ENCODE data around the gene MAML2. TPM values are rescaled to one million over a fixed set of nuclear protein-coding genes. Genes with fewer than 3 reads are reported as not detected.

Gene MAML2
- total RNA-seq, 4 donors from 2014 or later, result 17.6 to 31.6 (median 25.8) TPM

DNA sequence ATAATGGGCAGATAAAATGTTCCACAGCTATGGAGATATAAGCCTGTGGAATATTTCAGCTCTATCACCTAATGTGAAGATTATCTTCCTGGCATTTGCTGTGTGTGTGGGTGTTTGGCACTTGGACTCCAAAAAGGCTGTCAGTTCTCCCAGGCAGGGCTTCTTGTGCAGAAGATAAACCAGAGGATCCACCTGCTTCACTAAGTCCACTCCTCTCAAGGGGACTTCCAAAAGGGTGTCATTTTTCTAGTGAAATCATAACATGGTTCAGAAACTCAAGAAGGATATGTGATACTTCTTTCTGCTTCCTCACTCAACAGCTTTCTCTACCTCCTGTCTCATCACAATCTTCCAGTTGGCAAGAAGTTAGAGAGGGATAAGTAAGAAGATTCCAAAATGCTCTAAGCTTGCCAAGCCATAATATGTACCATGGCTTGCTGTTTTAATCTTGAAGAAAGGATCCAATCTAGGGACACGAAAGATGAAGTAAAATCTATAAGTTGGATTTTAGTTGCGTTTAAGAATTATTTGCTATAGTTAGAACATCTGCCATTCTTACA lies 212.9 kb downstream of the MAML2 start:
- TF ChIP-seq, protein P1, sequence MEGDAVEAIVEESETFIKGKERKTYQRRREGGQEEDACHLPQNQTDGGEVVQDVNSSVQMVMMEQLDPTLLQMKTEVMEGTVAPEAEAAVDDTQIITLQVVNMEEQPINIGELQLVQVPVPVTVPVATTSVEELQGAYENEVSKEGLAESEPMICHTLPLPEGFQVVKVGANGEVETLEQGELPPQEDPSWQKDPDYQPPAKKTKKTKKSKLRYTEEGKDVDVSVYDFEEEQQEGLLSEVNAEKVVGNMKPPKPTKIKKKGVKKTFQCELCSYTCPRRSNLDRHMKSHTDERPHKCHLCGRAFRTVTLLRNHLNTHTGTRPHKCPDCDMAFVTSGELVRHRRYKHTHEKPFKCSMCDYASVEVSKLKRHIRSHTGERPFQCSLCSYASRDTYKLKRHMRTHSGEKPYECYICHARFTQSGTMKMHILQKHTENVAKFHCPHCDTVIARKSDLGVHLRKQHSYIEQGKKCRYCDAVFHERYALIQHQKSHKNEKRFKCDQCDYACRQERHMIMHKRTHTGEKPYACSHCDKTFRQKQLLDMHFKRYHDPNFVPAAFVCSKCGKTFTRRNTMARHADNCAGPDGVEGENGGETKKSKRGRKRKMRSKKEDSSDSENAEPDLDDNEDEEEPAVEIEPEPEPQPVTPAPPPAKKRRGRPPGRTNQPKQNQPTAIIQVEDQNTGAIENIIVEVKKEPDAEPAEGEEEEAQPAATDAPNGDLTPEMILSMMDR (IDR thresholded peaks at IDR 0.05), result no peak
- no peak for TF ChIP-seq POLR2A (IDR thresholded peaks at IDR 0.05)
- no peak overlapping the region for H3K4me3 ChIP-seq (ENCODE audit: low read depth, poor library complexity, severe bottlenecking)
- intact Hi-C loops (cut with DNase I; ENCODE audit: low total_unique reads), result no loop called here
- 70 to 77% methylated on average over 2 of the region's 2 CpGs for WGBS, 2 donors
- no peak for DNase-seq (ENCODE audit: low spot score in 2 of 2)

DNA sequence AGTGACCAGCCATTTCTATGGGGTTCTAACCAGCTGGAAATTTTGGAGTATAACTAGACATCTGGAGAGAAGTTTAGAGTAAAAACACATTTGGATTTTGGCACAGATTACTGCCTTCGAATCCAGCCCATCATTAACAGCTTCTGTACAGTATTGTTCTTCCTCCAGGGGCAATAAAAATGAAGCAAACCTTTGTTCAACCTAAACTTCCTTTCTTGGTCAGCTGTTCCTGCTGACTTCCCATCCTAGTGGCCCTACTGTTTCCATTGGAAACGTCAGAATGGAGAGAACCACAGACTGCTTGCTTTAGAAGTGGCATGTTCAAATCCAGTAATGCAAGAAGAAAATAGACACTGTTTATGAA lies 215.4 kb downstream of the MAML2 start:
- DNase-seq (ENCODE audit: low spot score in 2 of 2), result no peak
- intact Hi-C loops (cut with DNase I; ENCODE audit: low total_unique reads), result no loop called here
- H3K4me3 ChIP-seq (ENCODE audit: low read depth, poor library complexity, severe bottlenecking), result no peak overlapping the region
- 19 to 22% methylated on average over 2 of the region's 2 CpGs for WGBS, 2 donors
- TF ChIP-seq, protein P1 (IDR thresholded peaks at IDR 0.05), result no peak
- TF ChIP-seq POLR2A (IDR thresholded peaks at IDR 0.05), result no peak

DNA sequence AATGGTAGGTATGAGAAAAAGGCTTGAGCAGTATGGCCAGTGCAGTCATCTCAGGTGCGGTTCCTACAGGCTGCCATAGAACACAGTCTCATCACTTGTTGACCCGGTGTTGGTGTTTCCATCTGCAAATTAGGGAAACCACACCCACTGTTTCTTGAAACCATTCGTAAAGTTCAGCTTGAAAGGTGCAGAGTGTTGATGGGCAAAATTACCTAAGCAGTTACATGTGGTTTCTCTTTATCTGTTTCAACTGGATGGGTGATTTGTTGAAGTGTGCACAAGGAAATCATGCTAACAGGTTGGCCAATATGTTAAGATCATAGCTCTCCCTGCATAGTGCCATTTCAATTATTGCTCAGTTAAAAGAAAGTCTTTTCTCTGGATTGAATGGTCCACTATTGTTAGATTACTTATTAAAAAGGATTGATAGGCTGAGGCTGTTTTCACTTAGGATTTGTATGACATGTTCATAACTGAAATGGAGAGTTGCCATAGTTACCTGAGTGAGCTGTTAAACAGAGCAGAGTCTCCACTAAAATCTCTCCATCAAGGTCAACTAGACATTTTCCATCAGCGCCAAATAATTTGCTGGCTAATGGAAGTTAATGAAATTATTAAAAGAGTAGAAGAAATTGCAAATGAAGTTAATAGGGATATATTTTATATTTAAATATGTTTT lies 215.9 kb downstream of the MAML2 start:
- WGBS, 2 donors, result 64 to 78% methylated on average over 4 of the region's 4 CpGs
- intact Hi-C loops (cut with DNase I; ENCODE audit: low total_unique reads), result no loop called here
- H3K4me3 ChIP-seq (ENCODE audit: low read depth, poor library complexity, severe bottlenecking), result no peak overlapping the region
- TF ChIP-seq, protein P1 (IDR thresholded peaks at IDR 0.05), result no peak
- TF ChIP-seq POLR2A (IDR thresholded peaks at IDR 0.05), result no peak
- no peak for DNase-seq (ENCODE audit: low spot score in 2 of 2)

DNA sequence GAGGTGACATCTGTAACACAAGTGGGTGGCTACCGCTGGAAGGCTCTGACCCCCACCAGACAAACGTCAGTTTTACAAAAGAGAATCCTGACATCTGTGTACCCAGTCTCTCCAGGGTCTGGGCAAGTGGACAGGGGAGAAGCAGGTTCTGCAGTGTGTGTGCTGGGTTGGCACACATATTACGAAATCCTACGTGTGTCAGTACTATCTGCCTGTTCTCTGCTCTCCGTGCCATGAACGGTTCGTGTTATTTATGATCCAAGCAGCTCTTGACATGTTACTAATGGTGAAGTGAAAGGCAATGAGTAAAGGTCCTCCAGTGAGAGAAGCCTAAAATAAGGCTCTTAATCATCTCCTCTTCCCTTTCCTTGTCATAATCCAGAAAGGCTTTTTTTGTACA lies 217.6 kb downstream of the MAML2 start:
- H3K4me3 ChIP-seq (ENCODE audit: low read depth, poor library complexity, severe bottlenecking), result no peak overlapping the region
- 58 to 61% methylated on average over 7 of the region's 7 CpGs for WGBS, 2 donors
- DNase-seq (ENCODE audit: low spot score in 2 of 2), result no peak
- TF ChIP-seq POLR2A (IDR thresholded peaks at IDR 0.05), result no peak
- TF ChIP-seq, protein P1 (IDR thresholded peaks at IDR 0.05), result no peak
- intact Hi-C loops (cut with DNase I; ENCODE audit: low total_unique reads), result no loop called here

DNA sequence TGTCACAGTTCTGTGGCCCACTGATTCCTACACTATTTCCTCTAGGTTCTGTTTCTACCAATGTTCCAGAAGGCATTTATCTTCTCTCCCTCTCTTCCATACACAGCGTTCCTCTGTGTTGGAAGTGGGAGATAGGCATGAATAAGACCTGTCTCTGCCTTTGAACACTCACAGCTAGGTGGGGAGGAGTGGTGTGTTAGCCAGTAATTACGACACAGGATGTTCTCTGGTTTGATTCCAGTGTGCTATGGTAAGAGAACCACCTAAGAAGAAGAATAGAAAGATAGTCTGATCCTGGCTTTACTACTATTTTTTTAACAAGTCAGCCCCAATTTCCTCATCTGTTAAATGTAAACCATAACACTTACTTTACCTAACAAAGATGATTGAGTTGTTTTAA lies 218.8 kb downstream of the MAML2 start:
- intact Hi-C loops (cut with DNase I; ENCODE audit: low total_unique reads), result no loop called here
- TF ChIP-seq, protein P1 (IDR thresholded peaks at IDR 0.05), result no peak
- TF ChIP-seq POLR2A (IDR thresholded peaks at IDR 0.05), result no peak
- DNase-seq (ENCODE audit: low spot score in 2 of 2), result no peak
- no peak overlapping the region for H3K4me3 ChIP-seq (ENCODE audit: low read depth, poor library complexity, severe bottlenecking)
- 63 to 75% methylated on average over 2 of the region's 2 CpGs for WGBS, 2 donors

DNA sequence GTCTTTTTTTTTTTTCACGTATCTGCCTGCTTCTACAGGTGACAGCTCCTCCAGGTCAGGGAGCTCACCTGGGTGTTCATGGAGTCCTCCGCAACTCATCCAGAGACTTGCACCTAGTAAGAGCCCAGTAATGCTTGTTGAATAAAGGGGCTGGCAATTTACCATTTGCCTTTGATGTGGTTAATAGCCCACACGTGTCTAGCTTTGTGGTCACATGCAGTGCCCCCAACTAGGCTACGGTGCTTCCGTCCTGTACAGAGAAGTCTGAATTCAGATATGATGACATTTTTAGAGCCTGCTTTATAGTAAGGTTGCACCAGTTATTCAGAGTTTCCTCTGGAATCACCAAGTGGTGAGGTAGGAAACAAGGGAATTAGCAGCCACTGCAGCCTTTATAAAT lies 219.7 kb downstream of the MAML2 start:
- intact Hi-C loops (cut with DNase I; ENCODE audit: low total_unique reads), result no loop called here
- no peak for TF ChIP-seq POLR2A (IDR thresholded peaks at IDR 0.05)
- TF ChIP-seq, protein P1 (IDR thresholded peaks at IDR 0.05), result no peak
- 68 to 76% methylated on average over 5 of the region's 5 CpGs for WGBS, 2 donors
- H3K4me3 ChIP-seq (ENCODE audit: low read depth, poor library complexity, severe bottlenecking), result no peak overlapping the region
- DNase-seq (ENCODE audit: low spot score in 2 of 2), result no peak
